Posterior vena cava (tissue), 2 donors: ENCODE measurements around the gene PRELP. TPM values are rescaled to one million over a fixed set of nuclear protein-coding genes. Genes with fewer than 3 reads are reported as not detected.

Experiments
- DNase-seq: peaks from one replicate; pipeline ENCODE4 v3.0.0-alpha.2; 2020; ENCODE audit warnings: low spot score
- intact Hi-C, 2 donors: fragments of 100-400 bp; cut with DNase I; formaldehyde crosslinking; loops; one replicate each; pipeline versions ENCODE4 v1.14.1 to v1.14.2; 2022 to 2023
- total RNA-seq, 2 donors: library from RNA; stranded (reverse); fragmentation: NEBNext Ultra II Directional; extraction: Animal tissue kit (Norgen Biotek cat#: 25700); gene quantifications; one replicate each; pipeline ENCODE4 v1.2.1, GENCODE V29; 2021
- donor health status: DM: yes; HTN: yes; CAD: no.
- donor health status: DM: yes; HTN: yes; CAD: no.

The PRELP gene
- total RNA-seq, 2 donors from 2014 or later, result 172 to 283 TPM

DNA sequence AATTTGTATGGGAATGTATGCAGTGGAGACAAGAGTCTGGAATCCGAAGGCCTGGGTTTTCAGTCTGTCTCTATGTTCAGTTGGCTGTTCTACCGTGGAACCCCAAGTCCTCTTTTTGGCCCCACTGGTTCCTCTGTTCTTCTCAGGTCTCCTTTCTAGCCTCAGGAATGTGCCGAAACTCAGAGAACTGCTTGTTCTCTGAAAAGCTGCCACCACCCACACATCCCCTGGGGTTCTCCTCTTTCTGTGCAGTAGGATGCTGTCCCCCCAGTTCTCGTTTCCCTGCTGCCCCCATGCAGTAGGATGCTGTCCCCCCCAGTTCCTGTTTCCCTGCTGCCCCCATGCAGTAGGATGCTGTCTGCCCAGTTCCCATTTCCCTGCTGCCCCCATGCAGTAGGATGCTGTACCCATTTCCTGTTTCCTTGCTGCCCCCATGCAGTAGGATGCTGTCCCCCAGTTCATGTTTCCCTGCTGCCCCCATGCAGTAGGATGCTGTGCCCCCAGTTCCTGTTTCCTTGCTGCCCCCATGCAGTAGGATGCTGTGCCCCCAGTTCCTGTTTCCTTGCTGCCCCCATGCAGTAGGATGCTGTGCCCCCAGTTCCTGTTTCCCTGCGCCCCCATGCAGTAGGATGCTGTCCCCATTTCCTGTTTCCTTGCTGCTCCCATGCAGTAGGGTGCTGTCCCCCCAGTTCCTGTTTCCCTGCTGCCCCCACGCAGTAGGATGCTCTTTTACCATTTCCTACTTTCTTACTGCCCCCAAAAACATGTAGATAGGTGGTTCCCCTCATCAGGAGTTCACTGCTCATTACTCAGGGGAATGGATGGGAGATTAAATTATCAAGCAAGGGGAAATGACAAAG is 53.6 kb downstream of the PRELP start:
- intact Hi-C loops, result no loop called here
- no peak for DNase-seq

DNA sequence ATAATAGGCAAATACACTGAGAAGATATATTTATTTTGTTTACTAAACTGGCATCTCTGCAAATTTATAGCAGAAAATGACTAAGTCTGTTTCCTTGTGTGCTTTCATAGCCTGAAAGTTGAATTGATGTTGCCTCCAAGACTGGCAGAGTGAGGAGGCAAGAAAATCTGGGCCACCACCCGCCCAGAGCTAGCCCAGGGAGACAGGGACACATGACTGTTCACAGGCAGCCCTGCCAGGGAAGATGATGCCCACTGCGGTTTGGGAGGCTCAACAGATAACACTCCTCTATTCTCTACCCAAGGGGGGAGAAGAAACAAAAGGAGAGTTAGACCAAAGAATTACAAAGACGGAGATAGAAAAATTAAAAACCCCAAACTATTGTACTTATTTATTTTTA is 55.5 kb downstream of the PRELP start:
- intact Hi-C loops, result no loop called here
- peak; percentile 8 for DNase-seq

DNA sequence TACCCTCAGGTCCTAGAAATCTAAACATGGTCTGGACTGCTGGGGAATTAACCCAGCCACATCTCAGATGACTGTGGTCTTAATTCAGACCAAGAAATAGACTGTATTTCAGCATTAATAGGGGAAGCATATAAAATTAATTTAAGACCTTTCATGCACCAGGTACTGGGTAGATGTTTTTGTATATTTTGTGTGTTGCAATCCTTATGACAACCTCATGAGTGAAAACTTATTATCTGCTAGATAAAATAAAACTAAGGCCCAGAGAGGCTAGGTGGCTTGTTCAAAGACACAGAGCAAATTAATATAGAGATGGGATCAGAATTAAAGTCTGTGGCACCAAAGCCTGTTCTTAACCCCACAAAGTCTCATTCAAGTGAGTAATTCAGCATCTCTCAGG is 58.4 kb downstream of the PRELP start:
- intact Hi-C loops, result no loop called here

DNA sequence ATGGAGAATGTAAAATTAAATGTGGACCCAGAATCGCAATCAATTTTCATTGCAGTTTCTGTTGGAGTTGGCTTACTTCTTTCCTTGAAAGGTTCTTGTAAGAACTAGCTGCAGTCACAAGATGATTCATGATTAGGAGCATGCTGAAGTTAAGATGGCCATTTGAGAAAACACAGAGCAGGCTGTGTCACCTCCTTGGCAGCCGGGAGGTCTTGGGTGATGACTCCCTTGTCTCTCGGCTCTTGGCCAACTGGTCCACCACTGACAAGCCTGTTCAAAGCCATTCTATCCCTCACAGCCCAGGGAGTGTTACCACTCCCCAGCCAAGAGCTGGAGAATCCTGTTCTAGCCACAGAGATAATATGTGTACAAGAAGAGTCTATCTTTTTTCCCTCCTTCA is 58.9 kb downstream of the PRELP start:
- intact Hi-C loops, result no loop called here
- DNase-seq, result peak; percentile 92

More for the DNA sequence above, 58.4 kb downstream of the PRELP start:
- no peak for DNase-seq

DNA sequence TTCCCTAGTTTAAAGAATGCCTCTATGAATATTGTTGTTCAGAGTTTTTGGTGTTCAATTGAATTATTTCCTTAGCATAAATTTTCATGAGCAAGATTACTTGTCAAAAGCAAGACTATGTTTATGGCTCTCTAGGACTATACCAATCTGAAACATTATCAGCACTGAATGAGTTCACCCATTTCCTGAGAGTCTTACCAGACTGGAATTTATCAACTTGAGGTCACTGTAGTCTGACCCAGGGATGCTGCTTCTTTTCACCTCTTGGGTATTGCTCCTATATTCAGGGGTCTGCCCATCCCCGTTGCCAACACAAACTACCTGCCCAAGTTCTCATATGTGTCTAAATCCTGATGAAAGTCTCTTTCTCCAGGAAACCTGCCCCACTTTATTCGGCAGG is 61.0 kb downstream of the PRELP start:
- peak; percentile 3 for DNase-seq
- intact Hi-C loops, result no loop called here

DNA sequence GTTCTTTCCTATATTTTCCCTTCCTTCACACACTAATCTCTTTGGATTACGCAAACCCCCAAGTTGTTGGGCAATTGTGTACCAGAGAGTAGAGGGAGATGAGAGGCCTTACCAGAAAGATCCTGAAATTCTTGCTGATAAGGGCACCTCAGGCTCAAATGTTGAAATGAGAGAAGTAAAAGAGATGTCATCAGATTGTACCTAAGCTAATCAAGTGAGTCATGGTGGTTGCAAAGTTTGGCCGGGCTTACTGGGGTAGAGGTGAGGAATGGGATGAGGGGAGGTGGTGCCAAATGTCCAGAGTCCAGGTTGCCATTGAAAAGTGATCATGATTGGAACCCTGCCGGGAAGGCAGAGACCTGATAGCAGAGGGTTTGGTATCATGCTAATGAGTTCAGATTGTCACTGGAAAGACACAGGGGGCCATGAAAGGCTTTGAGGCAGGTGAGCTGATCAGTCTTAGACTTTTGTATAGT is 61.4 kb downstream of the PRELP start:
- intact Hi-C loops, result no loop called here
- DNase-seq, result peak; percentile 47

DNA sequence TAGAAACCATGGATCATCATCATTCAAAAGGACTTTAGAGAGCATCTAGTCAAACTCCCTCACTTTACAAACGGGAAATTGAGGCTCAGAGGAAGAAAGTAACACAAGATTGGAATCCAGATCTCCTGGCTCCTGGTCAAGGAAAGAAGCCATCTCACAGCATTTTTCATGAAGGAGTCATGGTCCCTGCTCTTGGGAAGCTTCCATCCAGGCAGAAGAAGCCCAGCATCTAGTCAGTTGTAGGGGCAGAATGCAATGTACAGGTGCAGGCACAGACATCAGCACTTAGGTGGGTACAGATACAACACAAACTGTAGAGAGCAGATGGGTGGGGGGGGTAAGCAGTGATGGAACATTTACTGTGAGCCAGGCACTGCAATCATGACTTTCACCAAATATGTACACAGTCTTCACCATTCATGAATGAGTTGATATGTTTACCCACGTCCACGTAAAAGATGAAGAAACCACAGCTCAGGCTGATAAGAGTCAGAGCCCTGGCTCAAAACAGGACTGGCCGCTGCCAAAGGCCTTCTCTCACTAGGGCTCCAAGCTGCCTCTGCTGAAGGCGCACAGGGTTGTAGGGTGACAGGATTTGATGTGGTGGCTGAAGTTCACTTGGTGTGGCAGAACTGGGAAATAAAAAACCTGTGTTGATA is 62.3 kb downstream of the PRELP start:
- intact Hi-C loops, result no loop called here
- peak; percentile 82 for DNase-seq

DNA sequence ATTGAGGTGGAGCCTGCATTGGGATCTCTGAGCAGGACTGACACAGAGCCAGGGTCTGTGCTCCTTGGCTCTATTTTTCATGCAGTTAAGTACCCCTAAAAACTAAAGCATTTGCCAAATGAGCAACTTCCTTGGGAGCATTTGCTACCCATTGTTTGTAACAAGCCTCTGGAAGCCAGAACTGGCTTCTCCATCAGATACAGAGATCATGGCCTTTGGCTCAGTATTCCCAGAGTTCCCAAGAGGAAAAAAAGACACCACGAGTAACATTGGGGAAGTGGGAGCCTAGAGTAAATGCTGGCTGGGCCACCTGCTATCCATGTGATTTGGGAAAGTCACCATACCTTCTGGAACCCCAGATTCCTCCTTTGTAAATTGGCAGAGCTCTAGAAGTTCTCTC is 63.1 kb downstream of the PRELP start:
- peak; percentile 3 for DNase-seq
- intact Hi-C loops, result no loop called here

DNA sequence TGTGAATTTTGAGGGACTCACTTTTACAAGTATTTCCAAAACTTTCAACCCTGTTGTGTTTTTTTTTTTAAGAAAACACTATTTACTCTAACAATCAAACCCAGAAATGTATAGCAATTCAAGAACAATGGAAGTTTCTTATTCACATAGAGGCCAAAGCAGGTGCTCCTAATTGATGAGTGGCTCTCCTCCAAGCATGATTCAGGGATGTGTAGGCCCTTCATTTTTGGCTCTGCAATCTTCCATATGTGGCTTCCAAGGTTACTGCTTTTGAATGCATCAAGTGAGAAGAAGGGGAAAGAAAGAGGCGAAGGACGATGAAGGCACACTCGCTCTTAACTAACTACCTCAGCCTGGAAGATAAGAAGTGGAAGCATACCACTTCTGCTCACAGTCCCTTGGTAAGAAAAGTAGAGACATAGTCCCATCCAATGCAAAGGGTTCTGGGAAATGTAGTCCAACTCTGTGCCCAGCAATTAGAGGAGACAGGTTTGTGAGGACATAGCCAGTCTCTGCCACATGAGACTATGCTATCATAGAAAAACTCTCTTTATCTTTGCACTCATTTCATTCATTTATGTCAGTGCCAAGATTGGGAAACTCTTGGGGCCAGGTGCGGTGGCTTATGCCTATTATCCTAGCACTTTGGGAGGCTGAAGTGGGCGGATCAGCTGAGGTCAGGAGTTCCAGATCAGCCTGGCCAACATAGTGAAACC is 64.4 kb downstream of the PRELP start:
- DNase-seq, result no peak
- intact Hi-C loops, result no loop called here

Other genes starting within 250 kb of the PRELP start
- under 1 TPM; 0.14 to 0.33 TPM for gene CHIT1, start 246.1 kb upstream of the PRELP start, total RNA-seq
- gene BTG2, start 170.3 kb upstream of the PRELP start, total RNA-seq, result 100 to 1,000 TPM in 1 of 2 donors, 10 to 100 TPM in 1; 64.7 to 153 TPM
- 100 to 1,000 TPM; 102 to 216 TPM for gene FMOD, start 124.7 kb upstream of the PRELP start, total RNA-seq
- gene OPTC, start 18.3 kb downstream of the PRELP start, total RNA-seq, result not detected
- 100 to 1,000 TPM; 245 to 250 TPM for gene ATP2B4, start 151.0 kb downstream of the PRELP start, total RNA-seq